Mammary epithelial cell (primary cell): ENCODE data around the gene CCNK.

Source experiments
- CTCF ChIP-seq, 2 donors: IDR thresholded peaks in 1 of 2; conservative IDR thresholded peaks in 1 of 2; 2 replicates each; pipeline ENCODE4 v1.5.1; 2011 to 2012; ENCODE audit warnings: inconsistent platforms in 2 of 2, low read length in 2 of 2, mild to moderate bottlenecking in 2 of 2, control low read depth in 1 of 2, low read depth in 1 of 2; ENCODE audit not compliant: insufficient read depth in 1 of 2; ENCODE audit errors: extremely low read depth in 1 of 2
- EZH2 ChIP-seq: IDR thresholded peaks from 2 replicates; pipeline ENCODE4 v1.6.1; 2012; ENCODE audit warnings: low read length, inconsistent platforms, borderline replicate concordance

- TF ChIP-seq CTCF (conservative IDR thresholded peaks at IDR 0.05 in 1 of 2, IDR thresholded peaks at IDR 0.05 in 1 of 2; ENCODE audit: extremely low read depth in 1 of 2, insufficient read depth in 1 of 2, low read depth in 1 of 2, low read length in 2 of 2) = no peak
- TF ChIP-seq EZH2 = no peak
Measured at GRCh38 chr14:99497894-99498293, 16.7 kb downstream of the CCNK start.
